ENCODE measurements around the gene CEP126.

CEP126 gene

GRCh38 chr11:102005306-102005705 lies 90.5 kb downstream of the CEP126 start:
- no peak for DNase-seq (ENCODE audit: low read depth)
- no peak overlapping the region for H3K4me3 ChIP-seq (ENCODE audit: low read depth, low read length)

- no peak overlapping the region for H3K4me3 ChIP-seq (ENCODE audit: low read depth, low read length)
- DNase-seq (ENCODE audit: low read depth) = no peak
These were observed 92.2 kb downstream of the CEP126 start for GRCh38 chr11:102006835-102007566.

DNA sequence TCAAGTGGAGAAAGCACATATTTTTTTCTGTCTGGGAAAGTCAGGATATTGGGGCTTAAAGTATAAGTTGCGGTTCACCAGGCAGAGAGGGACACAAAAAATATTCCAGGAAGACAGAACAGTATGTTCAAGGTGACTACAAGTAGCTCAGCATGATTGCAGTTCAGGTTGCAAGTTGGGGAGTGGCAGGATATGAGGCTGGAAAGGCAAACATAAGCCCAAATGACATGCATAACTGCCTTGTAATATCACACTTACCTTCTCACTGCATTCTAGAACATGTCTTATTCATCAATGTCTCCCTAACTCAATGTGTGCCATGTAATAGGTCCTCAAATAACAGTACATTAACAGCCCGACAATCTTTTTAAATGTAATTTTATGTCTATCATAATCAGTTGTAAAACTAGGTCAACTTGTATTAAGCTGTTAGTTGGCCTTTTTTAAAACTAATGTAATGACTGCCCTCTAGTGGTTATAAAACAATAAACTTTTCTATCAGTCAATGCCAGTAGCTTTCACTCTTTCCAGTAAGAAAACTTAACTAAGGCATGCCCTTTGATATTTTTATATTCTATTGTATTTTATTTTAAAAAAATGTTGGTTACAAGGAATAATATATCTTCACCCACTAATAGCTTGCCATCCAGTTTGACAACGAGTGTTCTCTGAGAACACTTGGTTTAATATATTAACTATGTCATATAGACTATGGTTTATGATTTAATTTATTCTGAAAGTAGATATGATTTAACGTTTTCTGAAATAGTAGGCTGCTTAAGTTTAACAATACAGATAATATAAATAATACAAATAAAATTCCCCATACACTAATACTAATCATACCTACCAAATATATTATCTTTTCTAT lies 93.0 kb downstream of the CEP126 start:
- H3K4me3 ChIP-seq (ENCODE audit: low read depth, low read length) = no peak overlapping the region
- peak; percentile 6 for DNase-seq (ENCODE audit: low read depth)

- peak; percentile 73 for DNase-seq (ENCODE audit: low read depth)
- no peak overlapping the region for H3K4me3 ChIP-seq (ENCODE audit: low read depth, low read length)
These were observed 96.1 kb downstream of the CEP126 start for GRCh38 chr11:102010776-102011494.

DNA sequence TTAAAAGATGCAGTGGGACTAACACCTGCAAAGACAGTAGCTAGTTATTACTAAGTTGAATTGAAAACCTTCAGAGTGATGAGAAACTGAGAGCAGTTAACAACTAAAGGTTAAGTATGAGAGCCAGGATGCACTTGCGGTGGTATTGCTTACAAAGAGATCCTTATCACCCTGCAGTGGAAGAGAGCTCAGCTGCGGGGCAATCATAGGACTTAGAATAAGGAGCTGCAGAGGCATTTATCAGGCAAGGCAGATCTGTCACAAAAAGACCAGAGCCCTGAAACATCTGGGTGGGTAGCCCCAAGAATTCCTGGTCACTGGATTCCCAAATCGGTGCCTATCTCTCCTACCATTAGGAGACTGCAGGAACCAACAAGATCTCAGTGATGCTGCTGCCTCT lies 98.1 kb downstream of the CEP126 start:
- DNase-seq (ENCODE audit: low read depth) = no peak
- H3K4me3 ChIP-seq (ENCODE audit: low read depth, low read length) = no peak overlapping the region

DNA sequence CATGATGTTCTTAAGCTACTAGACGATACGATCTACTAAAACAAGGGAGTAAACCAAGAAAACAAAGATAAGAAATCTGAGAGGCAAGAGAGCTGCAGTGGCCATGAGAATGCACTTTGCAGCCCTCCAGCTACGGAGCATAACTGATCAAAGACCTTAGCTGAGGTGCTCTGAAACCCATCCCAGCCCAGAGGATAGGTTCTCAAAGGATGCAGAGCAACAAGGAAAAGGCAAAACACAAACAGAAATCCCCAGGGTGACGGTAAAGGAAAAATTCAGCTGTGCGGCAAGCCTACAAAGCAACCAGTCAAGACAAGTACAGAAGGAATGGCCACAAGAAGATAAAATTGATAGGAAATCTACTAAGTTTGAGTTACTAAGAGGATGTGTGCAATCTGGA lies 99.9 kb downstream of the CEP126 start:
- H3K4me3 ChIP-seq (ENCODE audit: low read depth, low read length) = no peak overlapping the region
- no peak for DNase-seq (ENCODE audit: low read depth)

DNA sequence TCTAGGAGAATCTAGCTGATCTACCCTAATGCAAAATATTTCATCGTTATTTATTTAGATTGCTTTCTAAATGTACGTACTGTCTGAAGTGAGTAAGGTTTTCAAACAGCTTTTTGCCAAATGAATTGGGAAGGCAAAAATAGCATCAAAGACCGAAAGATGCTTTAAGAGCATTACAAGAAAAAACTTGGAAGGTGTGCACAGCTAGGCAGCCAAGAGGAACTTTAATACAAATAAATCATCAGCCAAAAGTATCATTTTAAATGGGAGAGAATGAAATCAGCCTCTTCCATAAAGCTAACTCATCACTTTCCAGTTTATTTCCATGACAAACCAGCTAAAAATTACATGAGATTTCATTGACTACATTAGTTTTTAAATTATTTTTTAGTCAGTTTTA lies 102.2 kb downstream of the CEP126 start:
- no peak overlapping the region for H3K4me3 ChIP-seq (ENCODE audit: low read depth, low read length)
- DNase-seq (ENCODE audit: low read depth) = no peak

- H3K4me3 ChIP-seq (ENCODE audit: low read depth, low read length) = no peak overlapping the region
- DNase-seq (ENCODE audit: low read depth) = no peak
These were observed 111.4 kb downstream of the CEP126 start for GRCh38 chr11:102026217-102026616.

- no peak for DNase-seq (ENCODE audit: low read depth)
- no peak overlapping the region for H3K4me3 ChIP-seq (ENCODE audit: low read depth, low read length)
These were observed 112.1 kb downstream of the CEP126 start for GRCh38 chr11:102026959-102027358.

GRCh38 chr11:102036757-102037156 lies 121.9 kb downstream of the CEP126 start:
- DNase-seq (ENCODE audit: low read depth) = no peak
- H3K4me3 ChIP-seq (ENCODE audit: low read depth, low read length) = no peak overlapping the region

DNA sequence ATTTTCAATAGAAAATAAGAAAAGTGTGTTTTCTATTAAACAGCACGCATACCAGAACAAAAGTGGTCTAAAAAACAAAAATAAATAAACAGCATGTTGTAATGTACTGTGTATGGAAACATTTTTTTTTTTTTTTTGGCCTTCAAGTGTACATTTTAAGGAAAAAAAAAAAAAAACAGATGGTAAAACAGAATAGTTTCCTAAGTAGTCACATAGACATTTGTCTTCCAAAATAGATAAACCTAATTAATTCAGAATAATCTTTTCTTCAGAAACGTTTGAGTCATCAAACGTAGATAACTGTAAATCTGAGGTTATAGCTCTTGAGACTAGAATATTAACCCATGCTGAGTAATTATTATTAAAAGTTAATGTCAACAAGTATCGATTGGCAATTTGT lies 132.0 kb downstream of the CEP126 start:
- peak overlapping the region; percentile 65 for H3K4me3 ChIP-seq (ENCODE audit: low read depth, low read length)

DNA sequence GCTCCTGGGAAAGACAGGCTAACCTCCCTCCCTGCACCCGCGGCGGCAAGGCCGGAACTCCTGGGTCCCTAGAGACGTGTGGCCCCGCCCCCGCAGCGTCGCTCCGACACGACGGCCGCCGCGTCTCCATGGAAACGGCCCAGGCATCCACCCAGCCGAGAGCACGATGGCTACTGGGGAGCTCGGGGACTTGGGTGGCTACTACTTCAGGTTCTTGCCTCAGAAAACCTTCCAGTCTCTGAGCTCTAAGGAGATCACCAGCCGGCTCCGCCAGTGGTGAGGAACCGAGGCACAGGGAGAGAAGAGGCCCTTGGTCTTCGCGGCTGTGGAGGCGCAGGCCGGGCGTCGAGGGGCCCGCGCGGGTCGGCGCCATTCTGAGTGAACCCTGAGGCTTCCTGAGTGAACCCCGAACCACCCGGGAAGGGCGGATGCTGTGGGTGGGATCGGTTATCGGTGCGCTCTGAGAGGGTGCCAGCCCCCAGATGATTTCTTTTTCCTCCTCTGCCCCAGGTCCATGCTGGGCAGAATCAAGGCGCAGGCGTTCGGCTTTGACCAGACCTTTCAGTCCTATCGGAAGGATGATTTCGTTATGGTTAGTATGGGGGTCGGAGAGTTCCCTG lies 132.6 kb downstream of the CEP126 start, which contains the start of gene CFAP300:
TSS of gene CFAP300 (plus strand) at position 133 of the 620 bp plus-strand sequence. CDS start at position 167, 34 bp downstream.
- peak within 1 kb of the TSS; percentile 65 for H3K4me3 ChIP-seq (ENCODE audit: low read depth, low read length)
- DNase-seq (ENCODE audit: low read depth) = peak; percentile 23

More for the DNA sequence above, 132.0 kb downstream of the CEP126 start:
- DNase-seq (ENCODE audit: low read depth) = no peak

Measured in skeletal muscle cell (primary cell).